Neural cell (in vitro differentiated cells): ENCODE measurements around the gene SYT1.
"Not testable (repeated sequence)": the region's sequence is repeated elsewhere in the genome, so short reads cannot be mapped to it uniquely, and the experiment has no call there.

Experiments used
- CTCF ChIP-seq: fragments of 450-650 bp; IDR thresholded peaks from 2 replicates; pipeline ENCODE4 v1.5.1; 2014; ENCODE audit warnings: antibody characterized with exemption, mild to moderate bottlenecking, moderate library complexity; ENCODE audit not compliant: poor library complexity, severe bottlenecking
- EP300 ChIP-seq: fragments of 450-650 bp; conservative IDR thresholded peaks from 2 replicates; pipeline ENCODE4 v1.6.1; 2014; ENCODE audit warnings: antibody characterized with exemption, mild to moderate bottlenecking, moderate library complexity; ENCODE audit not compliant: poor library complexity, severe bottlenecking
- EZH2 ChIP-seq: fragments of 200-600, 300-800 bp; shearing (Covaris generic), sonication (generic); IDR thresholded peaks from 2 replicates; pipeline ENCODE4 v1.6.1; 2014; ENCODE audit warnings: antibody characterized with exemption, low read length, borderline replicate concordance, mild to moderate bottlenecking; ENCODE audit not compliant: insufficient read depth, poor library complexity, severe bottlenecking
- MXI1 ChIP-seq: fragments of 450-650 bp; conservative IDR thresholded peaks from 2 replicates; pipeline ENCODE4 v1.6.1; 2014; ENCODE audit warnings: antibody characterized with exemption, mild to moderate bottlenecking; ENCODE audit not compliant: poor library complexity, severe bottlenecking
- POLR2AphosphoS5 ChIP-seq: IDR thresholded peaks from 2 replicates; pipeline ENCODE4 v1.6.1; 2012
- RAD21 ChIP-seq: fragments of 450-650 bp; conservative IDR thresholded peaks from 2 replicates; pipeline ENCODE4 v1.6.1; 2014; ENCODE audit warnings: antibody characterized with exemption, mild to moderate bottlenecking, moderate library complexity
- TAF1 ChIP-seq: IDR thresholded peaks from 2 replicates; pipeline ENCODE4 v1.6.1; 2012; ENCODE audit warnings: low read depth

GRCh38 chr12:79210403-79210802 lies 345.8 kb downstream of the SYT1 start:
- not testable (repeated sequence) for TF ChIP-seq RAD21, CTCF, TAF1, EZH2, MXI1, EP300, POLR2AphosphoS5
